Measurements from ENCODE around the gene FOXI3.

- TF ChIP-seq YY1 (IDR thresholded peaks at IDR 0.05; ENCODE audit: insufficient read depth, insufficient read length) = no peak
- TF ChIP-seq ZNF274 (IDR thresholded peaks at IDR 0.05; ENCODE audit: low read depth, low read length) = no peak
- no peak for TF ChIP-seq SUZ12 (IDR thresholded peaks at IDR 0.05; ENCODE audit: extremely low read depth, insufficient read depth, insufficient read length)
Observed at GRCh38 chr2:88499204-88499603, 46.7 kb upstream of the FOXI3 start.
